Measurements from ENCODE around the gene TEF. TPM values are rescaled to one million over a fixed set of nuclear protein-coding genes. Genes with fewer than 3 reads are reported as not detected.
A peak's percentile ranks its signal among the peaks of the same experiment; 100 is the strongest.

The TEF gene
- polyA plus RNA-seq, 10 donors: 7.9 to 11.7 (median 10.7) TPM

DNA sequence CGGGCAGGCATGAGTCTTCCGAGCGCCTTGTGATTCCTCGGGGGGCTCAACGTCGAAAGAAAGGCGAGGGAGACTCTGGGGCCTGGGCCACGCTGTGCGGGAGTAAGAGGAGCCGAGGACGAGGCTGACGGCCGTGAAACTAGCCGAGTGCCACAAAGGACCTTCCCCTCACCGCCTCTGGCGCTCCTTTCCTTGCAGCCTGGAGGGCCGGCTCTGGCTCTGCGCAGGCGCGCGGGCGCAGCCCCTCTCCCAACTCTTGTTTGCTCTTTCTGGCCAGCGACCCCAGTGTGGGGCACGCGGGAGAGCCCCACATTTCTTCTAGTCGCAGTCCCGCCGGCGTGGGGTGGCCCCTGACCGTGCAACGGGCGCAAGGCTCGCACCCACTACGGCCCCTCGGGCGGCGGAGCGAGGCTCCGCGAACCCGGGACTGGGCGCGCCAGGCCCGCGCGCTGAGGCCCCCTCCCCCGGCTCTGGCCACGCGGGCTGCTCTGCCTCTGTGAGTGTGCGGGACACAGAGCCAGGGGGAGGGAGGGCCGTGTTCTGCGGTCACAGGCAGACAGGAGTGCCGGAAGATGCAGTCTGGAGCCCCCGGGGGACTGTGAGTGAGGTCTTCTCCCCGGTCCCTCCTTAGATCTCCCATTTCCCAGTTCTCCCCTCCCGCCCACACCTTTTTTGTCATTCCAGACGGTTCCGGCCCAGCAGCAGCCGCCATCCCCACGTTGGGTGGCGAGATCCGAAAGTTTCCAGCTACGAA lies 65.9 kb downstream of the TEF start:
- peak; percentile 75 to 96 (median 89) for DNase-seq

DNA sequence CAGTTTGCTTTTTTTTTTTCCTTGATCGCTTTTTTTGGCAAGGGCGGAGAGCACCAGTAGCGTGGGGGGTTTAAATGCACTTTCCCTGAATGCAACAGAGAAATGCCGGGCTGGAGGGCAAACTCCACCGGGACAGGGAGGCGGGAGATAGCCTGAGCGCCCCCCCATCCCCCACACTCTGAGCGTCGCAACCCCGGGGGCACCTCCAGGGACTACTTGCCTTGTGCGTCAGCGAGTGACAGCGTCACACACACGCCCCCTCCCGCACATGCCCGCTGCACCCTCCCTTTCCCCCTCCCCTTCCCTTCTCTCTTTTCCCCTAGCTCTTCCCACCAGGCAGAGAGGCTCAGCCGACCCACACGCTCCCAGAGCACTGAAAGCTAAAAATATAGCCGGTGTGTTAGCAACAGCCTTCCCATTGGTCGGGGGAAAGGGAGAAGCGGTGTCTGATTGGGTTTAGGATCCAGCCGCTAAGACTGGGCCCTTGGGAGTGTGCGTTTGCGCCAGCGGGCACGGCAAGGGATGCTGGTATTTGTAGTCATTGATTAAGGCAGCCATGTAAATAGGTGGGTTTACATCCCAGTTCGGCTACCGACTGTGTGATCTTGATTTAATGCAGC lies 66.6 kb downstream of the TEF start:
- DNase-seq: peak; percentile 99 to 100 (median 100)

Other genes with a start within 250 kb of the TEF start
- 10 to 100 TPM; 12.2 to 16.9 (median 14.0) TPM for gene L3MBTL2, start 176.6 kb upstream of the TEF start, polyA plus RNA-seq (ENCODE audit: insufficient read length in 10 of 10)
- 1 to 10 TPM; 3.0 to 4.3 (median 3.6) TPM for gene CHADL, start 141.0 kb upstream of the TEF start, polyA plus RNA-seq (ENCODE audit: insufficient read length in 10 of 10)
- 10 to 100 TPM; 23.1 to 35.8 (median 27.5) TPM for gene RANGAP1, start 95.8 kb upstream of the TEF start, polyA plus RNA-seq (ENCODE audit: insufficient read length in 10 of 10)
- 10 to 100 TPM; 33.7 to 52.2 (median 38.5) TPM for gene ZC3H7B, start 80.4 kb upstream of the TEF start, polyA plus RNA-seq (ENCODE audit: insufficient read length in 10 of 10)
- 10 to 100 TPM; 29.5 to 42.7 (median 36.1) TPM for gene TOB2, start 64.9 kb downstream of the TEF start, polyA plus RNA-seq (ENCODE audit: insufficient read length in 10 of 10)
- gene PHF5A, start 86.8 kb downstream of the TEF start, polyA plus RNA-seq (ENCODE audit: insufficient read length in 10 of 10): 10 to 100 TPM; 29.1 to 45.8 (median 38.8) TPM
- gene ACO2, start 87.2 kb downstream of the TEF start, polyA plus RNA-seq (ENCODE audit: insufficient read length in 10 of 10): 100 to 1,000 TPM in 7 of 10 donors, 10 to 100 TPM in 3; 82.7 to 111 (median 106) TPM
- 10 to 100 TPM; 16.1 to 27.5 (median 22.1) TPM for gene POLR3H, start 162.5 kb downstream of the TEF start, polyA plus RNA-seq (ENCODE audit: insufficient read length in 10 of 10)
- 1 to 10 TPM; 2.4 to 5.8 (median 4.2) TPM for gene CSDC2, start 179.1 kb downstream of the TEF start, polyA plus RNA-seq (ENCODE audit: insufficient read length in 10 of 10)
- 10 to 100 TPM; 19.5 to 28.8 (median 23.6) TPM for gene PMM1, start 207.9 kb downstream of the TEF start, polyA plus RNA-seq (ENCODE audit: insufficient read length in 10 of 10)
- gene DESI1, start 239.1 kb downstream of the TEF start, polyA plus RNA-seq (ENCODE audit: insufficient read length in 10 of 10): 10 to 100 TPM; 16.4 to 29.0 (median 20.6) TPM
- gene XRCC6, start 239.4 kb downstream of the TEF start, polyA plus RNA-seq (ENCODE audit: insufficient read length in 10 of 10): 100 to 1,000 TPM; 193 to 254 (median 220) TPM